Prostate gland (tissue), 2 donors: ENCODE measurements around the gene IQGAP3.

Source experiments
- POLR2A ChIP-seq: fragments of 450-650 bp; IDR thresholded peaks from one replicate; pipeline ENCODE4 v1.6.1; 2016; ENCODE audit warnings: antibody characterized with exemption, mild to moderate bottlenecking
- TF ChIP-seq, protein P1 (sequence below), 4 experiments: fragments of 200-600 bp in 2 of 4; fragments of 450-650 bp in 2 of 4; sonication (generic) in 2 of 4; IDR thresholded peaks; 1 replicate in 3 of 4; 2 replicates in 1 of 4; pipeline ENCODE4 v1.5.1; 2016 to 2019; ENCODE audit warnings: antibody characterized with exemption in 4 of 4, mild to moderate bottlenecking in 2 of 4, moderate library complexity in 2 of 4

DNA sequence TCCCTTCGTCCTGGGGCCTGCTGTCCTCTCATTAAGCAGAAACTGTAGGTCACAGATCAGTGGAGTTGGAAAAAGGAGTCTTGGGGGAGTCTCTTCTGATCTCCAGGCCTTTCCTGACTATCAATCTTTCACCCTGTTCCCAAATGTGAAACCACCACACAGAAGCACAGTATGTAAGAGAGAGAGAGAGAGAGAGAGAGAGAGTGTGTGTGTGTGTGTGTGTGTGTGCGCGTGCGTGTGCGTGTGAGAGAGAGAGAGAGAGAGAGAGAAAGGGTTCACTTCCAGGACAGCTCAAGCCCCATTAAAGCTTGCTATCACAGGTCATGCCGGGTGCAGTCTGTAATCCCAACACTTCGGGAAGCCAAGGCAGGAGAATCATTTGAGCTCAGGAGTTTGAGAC, 5.7 kb upstream of the IQGAP3 start:
- TF ChIP-seq, protein P1, sequence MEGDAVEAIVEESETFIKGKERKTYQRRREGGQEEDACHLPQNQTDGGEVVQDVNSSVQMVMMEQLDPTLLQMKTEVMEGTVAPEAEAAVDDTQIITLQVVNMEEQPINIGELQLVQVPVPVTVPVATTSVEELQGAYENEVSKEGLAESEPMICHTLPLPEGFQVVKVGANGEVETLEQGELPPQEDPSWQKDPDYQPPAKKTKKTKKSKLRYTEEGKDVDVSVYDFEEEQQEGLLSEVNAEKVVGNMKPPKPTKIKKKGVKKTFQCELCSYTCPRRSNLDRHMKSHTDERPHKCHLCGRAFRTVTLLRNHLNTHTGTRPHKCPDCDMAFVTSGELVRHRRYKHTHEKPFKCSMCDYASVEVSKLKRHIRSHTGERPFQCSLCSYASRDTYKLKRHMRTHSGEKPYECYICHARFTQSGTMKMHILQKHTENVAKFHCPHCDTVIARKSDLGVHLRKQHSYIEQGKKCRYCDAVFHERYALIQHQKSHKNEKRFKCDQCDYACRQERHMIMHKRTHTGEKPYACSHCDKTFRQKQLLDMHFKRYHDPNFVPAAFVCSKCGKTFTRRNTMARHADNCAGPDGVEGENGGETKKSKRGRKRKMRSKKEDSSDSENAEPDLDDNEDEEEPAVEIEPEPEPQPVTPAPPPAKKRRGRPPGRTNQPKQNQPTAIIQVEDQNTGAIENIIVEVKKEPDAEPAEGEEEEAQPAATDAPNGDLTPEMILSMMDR (IDR thresholded peaks at IDR 0.05), result no peak
- no peak for TF ChIP-seq POLR2A
